Endothelial cell of umbilical vein (primary cell): ENCODE measurements around the gene SSC5D.
"Not testable (repeated sequence)": the region's sequence is repeated elsewhere in the genome, so short reads cannot be mapped to it uniquely, and the experiment has no call there.

ENCODE experiments used
- FOS ChIP-seq: IDR thresholded peaks from 2 replicates; pipeline ENCODE4 v1.6.1; 2011; ENCODE audit warnings: mild to moderate bottlenecking, low read length, moderate library complexity, borderline replicate concordance; ENCODE audit not compliant: insufficient read depth
- GATA2 ChIP-seq: IDR thresholded peaks from 2 replicates; pipeline ENCODE4 v1.7.0; 2011; ENCODE audit warnings: low read depth, mild to moderate bottlenecking, moderate library complexity, mixed read lengths, low read length; ENCODE audit not compliant: insufficient read length, insufficient read depth
- JUN ChIP-seq: IDR thresholded peaks from 2 replicates; pipeline ENCODE4 v1.6.1; 2011; ENCODE audit warnings: borderline replicate concordance, low read depth; ENCODE audit not compliant: insufficient read length, insufficient read depth
- POLR2A ChIP-seq: IDR thresholded peaks from 2 replicates; pipeline ENCODE4 v1.6.1; 2012; ENCODE audit warnings: low read depth, mild to moderate bottlenecking, control low read depth, low read length
- POLR2AphosphoS5 ChIP-seq: IDR thresholded peaks from 2 replicates; pipeline ENCODE4 v1.6.1; 2012; ENCODE audit warnings: low read depth, mild to moderate bottlenecking, control low read depth, low read length, moderate library complexity; ENCODE audit not compliant: insufficient read depth
- TF ChIP-seq, protein P1 (sequence below), 2 donors: IDR thresholded peaks; 1 replicate in 1 of 2; 2 replicates in 1 of 2; pipeline ENCODE4 v1.5.1; 2011; ENCODE audit warnings: low read length in 2 of 2, mild to moderate bottlenecking in 2 of 2, moderate library complexity in 2 of 2, control low read depth in 1 of 2, inconsistent platforms in 1 of 2, low read depth in 1 of 2; ENCODE audit not compliant: insufficient read depth in 1 of 2; ENCODE audit errors: extremely low read depth in 1 of 2

DNA sequence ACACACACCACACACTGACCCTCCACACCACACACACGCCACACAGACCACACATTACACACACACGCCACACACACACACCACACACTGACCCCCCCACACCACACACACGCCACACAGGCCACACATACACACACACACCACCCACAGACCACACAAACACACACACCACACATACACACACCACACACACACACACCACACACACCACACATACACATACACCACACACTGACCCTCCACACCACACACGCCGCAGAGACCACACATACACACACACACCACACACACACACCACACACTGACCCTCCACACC, 40.1 kb upstream of the SSC5D start:
- TF ChIP-seq POLR2A, POLR2AphosphoS5, GATA2, JUN, FOS: not testable (repeated sequence)
- TF ChIP-seq, protein P1, sequence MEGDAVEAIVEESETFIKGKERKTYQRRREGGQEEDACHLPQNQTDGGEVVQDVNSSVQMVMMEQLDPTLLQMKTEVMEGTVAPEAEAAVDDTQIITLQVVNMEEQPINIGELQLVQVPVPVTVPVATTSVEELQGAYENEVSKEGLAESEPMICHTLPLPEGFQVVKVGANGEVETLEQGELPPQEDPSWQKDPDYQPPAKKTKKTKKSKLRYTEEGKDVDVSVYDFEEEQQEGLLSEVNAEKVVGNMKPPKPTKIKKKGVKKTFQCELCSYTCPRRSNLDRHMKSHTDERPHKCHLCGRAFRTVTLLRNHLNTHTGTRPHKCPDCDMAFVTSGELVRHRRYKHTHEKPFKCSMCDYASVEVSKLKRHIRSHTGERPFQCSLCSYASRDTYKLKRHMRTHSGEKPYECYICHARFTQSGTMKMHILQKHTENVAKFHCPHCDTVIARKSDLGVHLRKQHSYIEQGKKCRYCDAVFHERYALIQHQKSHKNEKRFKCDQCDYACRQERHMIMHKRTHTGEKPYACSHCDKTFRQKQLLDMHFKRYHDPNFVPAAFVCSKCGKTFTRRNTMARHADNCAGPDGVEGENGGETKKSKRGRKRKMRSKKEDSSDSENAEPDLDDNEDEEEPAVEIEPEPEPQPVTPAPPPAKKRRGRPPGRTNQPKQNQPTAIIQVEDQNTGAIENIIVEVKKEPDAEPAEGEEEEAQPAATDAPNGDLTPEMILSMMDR (IDR thresholded peaks at IDR 0.05; ENCODE audit: extremely low read depth in 1 of 2, insufficient read depth in 1 of 2, low read depth in 1 of 2, low read length in 2 of 2) = not testable (repeated sequence)
